ENCODE measurements around the gene SNPH.

Gene SNPH, protein sequence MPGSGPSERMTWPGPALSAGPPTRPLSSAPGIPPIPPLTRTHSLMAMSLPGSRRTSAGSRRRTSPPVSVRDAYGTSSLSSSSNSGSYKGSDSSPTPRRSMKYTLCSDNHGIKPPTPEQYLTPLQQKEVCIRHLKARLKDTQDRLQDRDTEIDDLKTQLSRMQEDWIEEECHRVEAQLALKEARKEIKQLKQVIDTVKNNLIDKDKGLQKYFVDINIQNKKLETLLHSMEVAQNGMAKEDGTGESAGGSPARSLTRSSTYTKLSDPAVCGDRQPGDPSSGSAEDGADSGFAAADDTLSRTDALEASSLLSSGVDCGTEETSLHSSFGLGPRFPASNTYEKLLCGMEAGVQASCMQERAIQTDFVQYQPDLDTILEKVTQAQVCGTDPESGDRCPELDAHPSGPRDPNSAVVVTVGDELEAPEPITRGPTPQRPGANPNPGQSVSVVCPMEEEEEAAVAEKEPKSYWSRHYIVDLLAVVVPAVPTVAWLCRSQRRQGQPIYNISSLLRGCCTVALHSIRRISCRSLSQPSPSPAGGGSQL

DNA sequence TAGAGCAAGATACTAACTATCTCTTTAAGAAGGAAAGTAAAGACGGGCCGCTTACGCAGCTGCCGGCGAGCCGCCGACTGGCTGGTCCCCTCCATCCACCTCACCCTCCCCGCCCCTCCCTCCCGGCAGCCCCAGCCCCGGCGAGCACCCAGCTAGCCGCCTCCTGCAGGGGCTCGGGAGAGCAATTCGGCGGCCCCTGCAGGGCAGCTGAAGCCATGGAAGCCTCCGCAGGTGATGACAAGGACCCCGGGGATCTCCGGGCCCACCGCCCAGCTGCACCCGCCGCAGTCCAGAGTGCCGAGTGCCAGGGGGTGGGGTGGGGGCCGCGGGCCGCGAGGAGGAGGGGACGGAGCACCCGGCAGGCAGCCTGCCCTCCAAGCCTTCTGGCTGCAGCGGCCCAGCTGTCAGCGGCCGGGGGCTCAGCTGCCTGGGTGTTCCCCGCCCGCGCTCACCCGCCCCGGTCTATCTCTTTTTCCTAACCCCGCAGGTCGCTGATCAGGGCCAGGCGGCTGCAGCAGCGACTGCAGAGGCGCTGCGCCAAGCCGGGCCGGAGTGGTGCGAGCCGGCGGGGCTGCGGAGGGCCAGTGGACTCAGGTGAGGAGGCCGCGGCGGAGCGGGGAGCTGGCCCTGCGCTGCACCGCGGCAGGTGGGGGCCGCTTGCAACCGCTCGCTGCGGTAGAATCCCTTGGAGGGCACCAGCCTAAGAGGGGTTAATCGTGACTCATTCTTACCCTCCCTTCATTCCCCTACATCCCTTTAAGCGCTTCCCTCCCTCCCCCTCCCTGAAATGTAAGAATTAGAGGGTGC is at the start of gene SNPH:
Gene SNPH, plus strand, starts transcription at position 128 of the 807 bp plus-strand sequence. CDS start 29,946 bp downstream, outside the sequence.
- ChIA-PET CTCF (interaction anchor here (0.7 to 1.0 kb wide), 3 partner anchors 16 to 82 kb away, joined by 3 to 4 read pairs (median 3); no protein-coding TSS in a partner anchor), POLR2A (interaction anchor here (0.8 to 1.7 kb wide), 16 partner anchors 8 to 433 kb away, joined by 3 to 8 read pairs (median 3); partner anchors contain the start of genes FAM110A, NSFL1C and RAD21L1)
- H3K9me3 ChIP-seq (ENCODE audit: control insufficient read depth, insufficient read depth, low read depth, low read length) = no peaks in the 10 kb centered on the region
- H3K36me3 ChIP-seq (ENCODE audit: control insufficient read depth in 2 of 2, insufficient read depth in 1 of 2, low read length in 2 of 2) = peaks cover 0 to 19% of the 10 kb centered on the region in 2 experiments; a peak in 1 of 3 replicates
- H3K27ac ChIP-seq (ENCODE audit: extremely low read depth, low read depth, low read length) = peak within 1 kb of the TSS; percentile 27
- peaks cover 7% of the 10 kb centered on the region for H3K4me1 ChIP-seq (ENCODE audit: control insufficient read depth, insufficient read depth, low read length)
- peak within 1 kb of the TSS; percentile 71 for H3K4me3 ChIP-seq (ENCODE audit: low read depth, low read length)
- TF ChIP-seq ZNF146 (tag by site-specific recombination; IDR thresholded peaks at IDR 0.05) = no peak
- no peak for TF ChIP-seq ZNF211 (tag by site-specific recombination; IDR thresholded peaks at IDR 0.05; ENCODE audit: low read depth)
- TF ChIP-seq ZBTB8A (tag by site-specific recombination; IDR thresholded peaks at IDR 0.05) = no peak
- TF ChIP-seq ZNF132 (tag by site-specific recombination; IDR thresholded peaks at IDR 0.05; ENCODE audit: borderline replicate concordance) = no peak
- peak; percentile 63; the same call in 1 of the 2 replicates for TF ChIP-seq ZNF335 (tag by site-specific recombination; conservative IDR thresholded peaks at IDR 0.05)
- TF ChIP-seq MEIS1 (CRISPR knock-in tag; IDR thresholded peaks at IDR 0.05; ENCODE audit: borderline replicate concordance) = no peak
- TF ChIP-seq SP7 (tag by site-specific recombination; IDR thresholded peaks at IDR 0.05) = peak; percentile 64; the same call in 1 of the 2 replicates
- no peak for TF ChIP-seq ZNF558 (tag by site-specific recombination; IDR thresholded peaks at IDR 0.05)
- peak; percentile 81 for TF ChIP-seq GLIS2 (tag by site-specific recombination; IDR thresholded peaks at IDR 0.05)
- no peak for TF ChIP-seq ZNF121 (tag by site-specific recombination; IDR thresholded peaks at IDR 0.05)
- TF ChIP-seq ZNF112 (tag by site-specific recombination; IDR thresholded peaks at IDR 0.05) = no peak
- no peak for TF ChIP-seq ZNF354C (tag by site-specific recombination; IDR thresholded peaks at IDR 0.05; ENCODE audit: borderline replicate concordance, low read depth)
- no peak for TF ChIP-seq ZNF510 (tag by site-specific recombination; IDR thresholded peaks at IDR 0.05; ENCODE audit: insufficient replicate concordance)
- TF ChIP-seq, protein P1, sequence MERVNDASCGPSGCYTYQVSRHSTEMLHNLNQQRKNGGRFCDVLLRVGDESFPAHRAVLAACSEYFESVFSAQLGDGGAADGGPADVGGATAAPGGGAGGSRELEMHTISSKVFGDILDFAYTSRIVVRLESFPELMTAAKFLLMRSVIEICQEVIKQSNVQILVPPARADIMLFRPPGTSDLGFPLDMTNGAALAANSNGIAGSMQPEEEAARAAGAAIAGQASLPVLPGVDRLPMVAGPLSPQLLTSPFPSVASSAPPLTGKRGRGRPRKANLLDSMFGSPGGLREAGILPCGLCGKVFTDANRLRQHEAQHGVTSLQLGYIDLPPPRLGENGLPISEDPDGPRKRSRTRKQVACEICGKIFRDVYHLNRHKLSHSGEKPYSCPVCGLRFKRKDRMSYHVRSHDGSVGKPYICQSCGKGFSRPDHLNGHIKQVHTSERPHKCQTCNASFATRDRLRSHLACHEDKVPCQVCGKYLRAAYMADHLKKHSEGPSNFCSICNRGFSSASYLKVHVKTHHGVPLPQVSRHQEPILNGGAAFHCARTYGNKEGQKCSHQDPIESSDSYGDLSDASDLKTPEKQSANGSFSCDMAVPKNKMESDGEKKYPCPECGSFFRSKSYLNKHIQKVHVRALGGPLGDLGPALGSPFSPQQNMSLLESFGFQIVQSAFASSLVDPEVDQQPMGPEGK (tag by site-specific recombination; IDR thresholded peaks at IDR 0.05) = peak; percentile 50; the same call in 1 of the 2 replicates
- no peak for TF ChIP-seq ZNF174 (tag by site-specific recombination; IDR thresholded peaks at IDR 0.05)
- no peak for TF ChIP-seq ZNF707 (tag by site-specific recombination; IDR thresholded peaks at IDR 0.05)
- TF ChIP-seq ZNF19 (tag by site-specific recombination; IDR thresholded peaks at IDR 0.05; ENCODE audit: low read depth) = no peak
- TF ChIP-seq ZNF302 (tag by site-specific recombination; IDR thresholded peaks at IDR 0.05; ENCODE audit: low read depth) = no peak
- no peak for TF ChIP-seq ZNF548 (tag by site-specific recombination; IDR thresholded peaks at IDR 0.05)
- TF ChIP-seq EGR2 (tag by site-specific recombination; IDR thresholded peaks at IDR 0.05; ENCODE audit: low read depth) = peak; percentile 24; the same call in 1 of the 2 replicates
- TF ChIP-seq, protein P2, sequence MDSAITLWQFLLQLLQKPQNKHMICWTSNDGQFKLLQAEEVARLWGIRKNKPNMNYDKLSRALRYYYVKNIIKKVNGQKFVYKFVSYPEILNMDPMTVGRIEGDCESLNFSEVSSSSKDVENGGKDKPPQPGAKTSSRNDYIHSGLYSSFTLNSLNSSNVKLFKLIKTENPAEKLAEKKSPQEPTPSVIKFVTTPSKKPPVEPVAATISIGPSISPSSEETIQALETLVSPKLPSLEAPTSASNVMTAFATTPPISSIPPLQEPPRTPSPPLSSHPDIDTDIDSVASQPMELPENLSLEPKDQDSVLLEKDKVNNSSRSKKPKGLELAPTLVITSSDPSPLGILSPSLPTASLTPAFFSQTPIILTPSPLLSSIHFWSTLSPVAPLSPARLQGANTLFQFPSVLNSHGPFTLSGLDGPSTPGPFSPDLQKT (IDR thresholded peaks at IDR 0.05; ENCODE audit: borderline replicate concordance, low read depth, low read length) = no peak
- TF ChIP-seq ZBTB17 (tag by site-specific recombination; IDR thresholded peaks at IDR 0.05) = peak; percentile 53
- TF ChIP-seq SP3 (tag by site-specific recombination; IDR thresholded peaks at IDR 0.05) = no peak
- TF ChIP-seq, protein P3, sequence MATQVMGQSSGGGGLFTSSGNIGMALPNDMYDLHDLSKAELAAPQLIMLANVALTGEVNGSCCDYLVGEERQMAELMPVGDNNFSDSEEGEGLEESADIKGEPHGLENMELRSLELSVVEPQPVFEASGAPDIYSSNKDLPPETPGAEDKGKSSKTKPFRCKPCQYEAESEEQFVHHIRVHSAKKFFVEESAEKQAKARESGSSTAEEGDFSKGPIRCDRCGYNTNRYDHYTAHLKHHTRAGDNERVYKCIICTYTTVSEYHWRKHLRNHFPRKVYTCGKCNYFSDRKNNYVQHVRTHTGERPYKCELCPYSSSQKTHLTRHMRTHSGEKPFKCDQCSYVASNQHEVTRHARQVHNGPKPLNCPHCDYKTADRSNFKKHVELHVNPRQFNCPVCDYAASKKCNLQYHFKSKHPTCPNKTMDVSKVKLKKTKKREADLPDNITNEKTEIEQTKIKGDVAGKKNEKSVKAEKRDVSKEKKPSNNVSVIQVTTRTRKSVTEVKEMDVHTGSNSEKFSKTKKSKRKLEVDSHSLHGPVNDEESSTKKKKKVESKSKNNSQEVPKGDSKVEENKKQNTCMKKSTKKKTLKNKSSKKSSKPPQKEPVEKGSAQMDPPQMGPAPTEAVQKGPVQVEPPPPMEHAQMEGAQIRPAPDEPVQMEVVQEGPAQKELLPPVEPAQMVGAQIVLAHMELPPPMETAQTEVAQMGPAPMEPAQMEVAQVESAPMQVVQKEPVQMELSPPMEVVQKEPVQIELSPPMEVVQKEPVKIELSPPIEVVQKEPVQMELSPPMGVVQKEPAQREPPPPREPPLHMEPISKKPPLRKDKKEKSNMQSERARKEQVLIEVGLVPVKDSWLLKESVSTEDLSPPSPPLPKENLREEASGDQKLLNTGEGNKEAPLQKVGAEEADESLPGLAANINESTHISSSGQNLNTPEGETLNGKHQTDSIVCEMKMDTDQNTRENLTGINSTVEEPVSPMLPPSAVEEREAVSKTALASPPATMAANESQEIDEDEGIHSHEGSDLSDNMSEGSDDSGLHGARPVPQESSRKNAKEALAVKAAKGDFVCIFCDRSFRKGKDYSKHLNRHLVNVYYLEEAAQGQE (tag by site-specific recombination; IDR thresholded peaks at IDR 0.05) = 0 out of 2 replicates have a peak, but pooled peaks have one; percentile 24
- TF ChIP-seq, protein P4, sequence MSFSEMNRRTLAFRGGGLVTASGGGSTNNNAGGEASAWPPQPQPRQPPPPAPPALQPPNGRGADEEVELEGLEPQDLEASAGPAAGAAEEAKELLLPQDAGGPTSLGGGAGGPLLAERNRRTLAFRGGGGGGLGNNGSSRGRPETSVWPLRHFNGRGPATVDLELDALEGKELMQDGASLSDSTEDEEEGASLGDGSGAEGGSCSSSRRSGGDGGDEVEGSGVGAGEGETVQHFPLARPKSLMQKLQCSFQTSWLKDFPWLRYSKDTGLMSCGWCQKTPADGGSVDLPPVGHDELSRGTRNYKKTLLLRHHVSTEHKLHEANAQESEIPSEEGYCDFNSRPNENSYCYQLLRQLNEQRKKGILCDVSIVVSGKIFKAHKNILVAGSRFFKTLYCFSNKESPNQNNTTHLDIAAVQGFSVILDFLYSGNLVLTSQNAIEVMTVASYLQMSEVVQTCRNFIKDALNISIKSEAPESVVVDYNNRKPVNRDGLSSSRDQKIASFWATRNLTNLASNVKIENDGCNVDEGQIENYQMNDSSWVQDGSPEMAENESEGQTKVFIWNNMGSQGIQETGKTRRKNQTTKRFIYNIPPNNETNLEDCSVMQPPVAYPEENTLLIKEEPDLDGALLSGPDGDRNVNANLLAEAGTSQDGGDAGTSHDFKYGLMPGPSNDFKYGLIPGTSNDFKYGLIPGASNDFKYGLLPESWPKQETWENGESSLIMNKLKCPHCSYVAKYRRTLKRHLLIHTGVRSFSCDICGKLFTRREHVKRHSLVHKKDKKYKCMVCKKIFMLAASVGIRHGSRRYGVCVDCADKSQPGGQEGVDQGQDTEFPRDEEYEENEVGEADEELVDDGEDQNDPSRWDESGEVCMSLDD (tag by site-specific recombination; IDR thresholded peaks at IDR 0.05) = no peak
- TF ChIP-seq ZNF677 (tag by site-specific recombination; IDR thresholded peaks at IDR 0.05) = no peak
